BE2C (cell line): ENCODE data around the gene LDLRAD3.

Source experiments
- DNase-seq: peaks from one replicate; pipeline ENCODE4 v3.0.0-alpha.2; 2020
- H3K27me3 ChIP-seq: fragments of 250-450 bp; sonication (Bioruptor Pico); 2 replicates; pipeline ENCODE4 v1.5.1; 2020; ENCODE audit warnings: mild to moderate bottlenecking
- H3K36me3 ChIP-seq: fragments of 250-450 bp; sonication (Bioruptor Pico); 2 replicates; pipeline ENCODE4 v1.5.1; 2020; ENCODE audit warnings: mild to moderate bottlenecking
- H3K4me1 ChIP-seq: fragments of 250-450 bp; sonication (Bioruptor Pico); 2 replicates; pipeline ENCODE4 v1.5.1; 2020
- H3K4me3 ChIP-seq: 2 replicates; pipeline ENCODE4 v1.5.1; 2011; ENCODE audit warnings: low read depth, low read length
- H3K9me3 ChIP-seq: fragments of 250-450 bp; sonication (Bioruptor Pico); 2 replicates; pipeline ENCODE4 v1.5.1; 2020
- TF ChIP-seq, protein P1 (sequence below): IDR thresholded peaks from 2 replicates; pipeline ENCODE4 v1.5.1; 2012; ENCODE audit warnings: mild to moderate bottlenecking, low read depth, low read length

LDLRAD3 gene

DNA sequence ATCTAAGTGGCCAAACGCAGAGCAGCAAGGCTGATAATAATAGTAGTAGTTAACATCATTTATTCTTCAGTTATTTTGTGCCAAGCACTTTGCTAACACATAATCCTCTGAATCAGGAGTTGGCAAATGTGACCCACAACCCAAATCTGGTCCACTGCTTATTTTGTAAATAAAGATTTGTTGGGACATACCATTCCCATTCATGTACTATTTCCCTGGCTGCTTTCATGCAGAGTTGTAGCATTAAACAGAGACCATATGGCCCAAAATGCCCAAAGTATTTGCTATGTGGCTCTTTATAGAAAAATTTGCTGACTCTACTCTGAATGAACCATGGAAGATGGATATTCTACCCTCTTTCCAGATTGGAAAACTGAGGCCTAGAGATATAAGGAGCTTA, 295.0 kb downstream of the LDLRAD3 start:
- Histone ChIP-seq H3K4me1 (no peaks in the 10 kb centered on the region), H3K36me3 (no peaks in the 10 kb centered on the region), H3K27me3 (no peaks in the 10 kb centered on the region), H3K4me3 (no peak overlapping the region), H3K9me3 (no peaks in the 10 kb centered on the region)
- TF ChIP-seq, protein P1, sequence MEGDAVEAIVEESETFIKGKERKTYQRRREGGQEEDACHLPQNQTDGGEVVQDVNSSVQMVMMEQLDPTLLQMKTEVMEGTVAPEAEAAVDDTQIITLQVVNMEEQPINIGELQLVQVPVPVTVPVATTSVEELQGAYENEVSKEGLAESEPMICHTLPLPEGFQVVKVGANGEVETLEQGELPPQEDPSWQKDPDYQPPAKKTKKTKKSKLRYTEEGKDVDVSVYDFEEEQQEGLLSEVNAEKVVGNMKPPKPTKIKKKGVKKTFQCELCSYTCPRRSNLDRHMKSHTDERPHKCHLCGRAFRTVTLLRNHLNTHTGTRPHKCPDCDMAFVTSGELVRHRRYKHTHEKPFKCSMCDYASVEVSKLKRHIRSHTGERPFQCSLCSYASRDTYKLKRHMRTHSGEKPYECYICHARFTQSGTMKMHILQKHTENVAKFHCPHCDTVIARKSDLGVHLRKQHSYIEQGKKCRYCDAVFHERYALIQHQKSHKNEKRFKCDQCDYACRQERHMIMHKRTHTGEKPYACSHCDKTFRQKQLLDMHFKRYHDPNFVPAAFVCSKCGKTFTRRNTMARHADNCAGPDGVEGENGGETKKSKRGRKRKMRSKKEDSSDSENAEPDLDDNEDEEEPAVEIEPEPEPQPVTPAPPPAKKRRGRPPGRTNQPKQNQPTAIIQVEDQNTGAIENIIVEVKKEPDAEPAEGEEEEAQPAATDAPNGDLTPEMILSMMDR: no peak
- DNase-seq: no peak

DNA sequence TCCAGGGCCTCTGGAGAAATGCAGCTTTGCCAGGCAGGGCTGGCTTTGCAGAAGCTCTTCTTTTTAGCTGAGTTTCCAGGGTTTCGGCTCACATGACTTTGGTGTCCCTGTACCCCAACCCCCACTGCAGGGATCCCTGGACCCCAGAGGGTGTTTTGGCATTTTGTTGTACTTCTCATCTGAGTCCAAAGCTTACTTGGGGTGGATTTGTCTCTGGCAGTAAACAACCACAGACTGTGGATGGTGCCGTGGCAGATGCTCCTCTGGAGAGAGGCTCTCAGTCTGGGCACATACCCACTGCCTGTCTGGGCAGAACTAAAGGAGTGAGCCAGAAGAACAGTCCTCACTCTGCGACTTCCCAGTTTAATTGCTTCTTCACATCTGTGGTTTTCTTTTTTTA, 295.8 kb downstream of the LDLRAD3 start:
- H3K36me3 ChIP-seq: no peaks in the 10 kb centered on the region
- H3K4me3 ChIP-seq: no peak overlapping the region
- H3K4me1 ChIP-seq: no peaks in the 10 kb centered on the region
- TF ChIP-seq, protein P1: no peak
- no peak for DNase-seq
- H3K27me3 ChIP-seq: no peaks in the 10 kb centered on the region
- no peaks in the 10 kb centered on the region for H3K9me3 ChIP-seq

DNA sequence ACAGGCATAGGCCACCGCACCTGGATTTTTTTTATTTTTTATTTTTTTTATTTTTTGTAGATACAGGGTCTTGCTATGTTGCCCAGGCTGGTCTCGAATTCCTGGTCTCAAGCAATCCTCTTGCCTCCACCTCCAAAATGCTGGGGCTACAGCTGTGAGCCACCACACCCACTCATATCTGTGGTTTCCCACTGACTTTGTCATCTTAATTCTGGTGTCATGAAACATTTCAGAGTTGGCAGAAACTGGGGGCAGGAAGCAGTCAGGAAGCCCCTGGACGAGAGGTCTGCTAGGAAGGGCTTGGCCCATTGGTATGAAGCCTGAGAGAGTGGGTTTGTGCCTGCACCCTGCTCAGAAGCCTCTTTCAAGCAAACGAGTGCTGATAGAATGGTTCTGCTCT, 296.3 kb downstream of the LDLRAD3 start:
- Histone ChIP-seq H3K36me3 (no peaks in the 10 kb centered on the region), H3K27me3 (no peaks in the 10 kb centered on the region)
- no peak for DNase-seq

DNA sequence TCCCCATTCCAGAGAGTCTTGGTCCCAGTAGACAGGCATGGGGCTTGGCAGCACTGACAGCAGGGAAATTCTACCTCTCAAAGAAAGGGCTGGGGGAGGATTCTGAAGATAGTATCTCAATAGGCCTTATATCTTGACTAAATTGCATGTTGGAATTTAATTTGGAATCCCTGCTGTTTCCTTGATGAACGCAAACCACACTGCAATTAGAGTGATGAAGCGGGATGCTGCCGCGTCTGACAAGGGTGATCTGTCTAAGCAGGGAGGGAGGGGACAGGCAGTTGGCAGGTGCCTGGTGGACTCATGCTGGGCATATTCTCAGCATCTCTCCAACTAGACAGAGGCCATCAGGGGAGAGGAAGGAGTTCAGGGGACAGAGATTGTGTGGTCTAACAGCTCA, 296.9 kb downstream of the LDLRAD3 start:
- Histone ChIP-seq H3K4me1 (no peaks in the 10 kb centered on the region), H3K4me3 (no peak overlapping the region), H3K27me3 (no peaks in the 10 kb centered on the region), H3K36me3 (no peaks in the 10 kb centered on the region), H3K9me3 (no peaks in the 10 kb centered on the region)
- TF ChIP-seq, protein P1: no peak
- no peak for DNase-seq

More for the DNA sequence above, 296.3 kb downstream of the LDLRAD3 start:
- TF ChIP-seq, protein P1: no peak
- Histone ChIP-seq H3K4me1 (no peaks in the 10 kb centered on the region), H3K9me3 (no peaks in the 10 kb centered on the region), H3K4me3 (no peak overlapping the region)

DNA sequence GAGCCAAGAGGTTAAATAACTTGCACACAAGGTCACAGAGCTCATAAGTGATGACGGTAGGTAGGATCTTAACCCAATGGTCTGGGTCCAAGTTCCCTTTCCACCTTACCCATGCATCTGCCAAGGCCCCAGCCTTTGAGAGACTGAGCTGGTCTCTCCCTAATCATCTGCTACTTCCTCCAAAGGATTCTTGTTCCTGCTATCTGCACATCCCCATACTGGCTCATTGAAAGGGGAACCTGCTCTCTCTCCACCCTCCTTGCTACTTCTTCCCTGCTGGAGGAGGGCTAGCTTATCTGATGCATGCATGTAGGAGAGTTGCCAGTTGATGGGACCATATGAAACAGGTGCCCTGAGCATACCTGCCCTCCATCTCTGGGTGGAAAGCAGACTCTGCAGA, 297.6 kb downstream of the LDLRAD3 start:
- H3K27me3 ChIP-seq: no peaks in the 10 kb centered on the region
- TF ChIP-seq, protein P1: no peak
- no peak for DNase-seq
- no peaks in the 10 kb centered on the region for H3K4me1 ChIP-seq
- H3K9me3 ChIP-seq: no peaks in the 10 kb centered on the region
- no peak overlapping the region for H3K4me3 ChIP-seq
- H3K36me3 ChIP-seq: no peaks in the 10 kb centered on the region

DNA sequence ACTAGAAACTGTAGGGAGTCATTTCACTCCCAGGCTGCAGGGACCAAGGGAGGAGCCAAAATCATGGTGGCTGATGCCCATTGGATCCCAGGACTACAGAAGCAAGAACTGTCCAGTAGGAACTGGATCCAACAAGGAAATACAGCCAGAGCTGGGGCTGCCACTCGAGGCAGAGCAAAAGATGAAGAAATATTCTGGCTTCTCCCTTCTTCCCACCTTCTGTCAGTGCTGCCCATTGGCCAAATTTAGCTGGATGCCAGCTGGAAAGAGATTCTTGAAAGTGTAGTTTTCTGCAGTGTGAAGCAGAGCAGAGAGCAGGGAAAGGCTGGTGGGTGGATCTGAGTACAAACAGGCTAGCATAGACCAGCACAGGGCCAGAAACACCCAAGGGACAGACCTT, 299.8 kb downstream of the LDLRAD3 start:
- TF ChIP-seq, protein P1: no peak
- Histone ChIP-seq H3K27me3 (no peaks in the 10 kb centered on the region), H3K4me1 (no peaks in the 10 kb centered on the region), H3K36me3 (no peaks in the 10 kb centered on the region), H3K4me3 (no peak overlapping the region), H3K9me3 (no peaks in the 10 kb centered on the region)
- no peak for DNase-seq
